Measurements from ENCODE around the gene NF2.

NF2 gene

GRCh38 chr22:29740216-29740615, 136.8 kb downstream of the NF2 start:
- DNase-seq = no peak

- no peak for DNase-seq
These were observed 138.5 kb downstream of the NF2 start for GRCh38 chr22:29741926-29742325.

GRCh38 chr22:29742326-29742725, 138.9 kb downstream of the NF2 start:
- no peak for DNase-seq

DNA sequence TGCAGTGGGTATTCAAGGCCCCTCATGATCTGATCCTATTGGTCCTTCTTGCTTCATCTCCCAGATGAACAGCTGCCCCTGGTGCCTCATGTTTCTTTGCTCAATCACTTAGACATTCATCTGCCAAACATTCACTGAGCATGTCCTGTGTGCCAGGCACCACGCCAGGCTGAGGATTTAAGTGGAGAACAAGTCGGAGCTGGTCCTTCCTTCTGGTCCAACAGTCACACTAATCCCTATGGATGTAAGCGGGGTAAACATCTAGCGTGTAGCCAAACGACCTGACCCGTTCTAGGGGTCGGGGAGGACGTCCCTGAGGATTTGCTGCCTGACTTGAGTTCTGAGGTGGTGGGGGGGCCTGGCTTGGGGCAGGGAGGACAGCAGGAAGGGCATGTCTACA, 141.5 kb downstream of the NF2 start:
- peak in 7 of 51 donors; percentile 4 to 63 (median 29) for DNase-seq

- DNase-seq = no peak
These were observed 144.4 kb downstream of the NF2 start for GRCh38 chr22:29747832-29748231.

Measured in hypothalamus (tissue), 51 donors.